ENCODE results near the gene PDPK1.
"Not testable (repeated sequence)": the region's sequence is repeated elsewhere in the genome, so short reads cannot be mapped to it uniquely, and the experiment has no call there.

DNA sequence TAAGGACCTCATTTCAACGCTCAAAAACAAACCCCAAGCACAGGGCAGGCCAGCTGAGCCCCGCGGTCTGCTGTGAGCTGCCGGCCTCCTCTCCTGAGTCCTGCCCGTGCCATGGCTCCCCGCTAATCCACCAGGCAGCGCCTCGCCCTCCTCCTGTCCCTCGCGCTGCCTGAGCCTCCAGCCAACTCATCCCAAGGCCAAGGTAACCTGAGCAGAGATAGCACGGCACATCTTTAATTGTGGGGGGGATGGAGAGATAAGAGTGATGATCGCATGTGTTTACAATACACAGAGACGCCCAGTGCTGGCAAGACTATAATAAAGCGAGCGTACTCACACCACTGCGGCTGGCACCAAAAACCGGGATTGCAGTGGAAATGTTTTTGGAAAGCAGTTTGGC is 104.7 kb downstream of the PDPK1 start:
- TF ChIP-seq CTCF (IDR thresholded peaks at IDR 0.05; ENCODE audit: low read depth, low read length); POLR2A (IDR thresholded peaks at IDR 0.05; ENCODE audit: extremely low read depth, insufficient read length): not testable (repeated sequence)
- TF ChIP-seq, protein P1, sequence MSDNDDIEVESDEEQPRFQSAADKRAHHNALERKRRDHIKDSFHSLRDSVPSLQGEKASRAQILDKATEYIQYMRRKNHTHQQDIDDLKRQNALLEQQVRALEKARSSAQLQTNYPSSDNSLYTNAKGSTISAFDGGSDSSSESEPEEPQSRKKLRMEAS (IDR thresholded peaks at IDR 0.05; ENCODE audit: low read depth, low read length) = not testable (repeated sequence)

All from NB4 (cell line).